HepG2 (cell line): Measurements from ENCODE around the gene LIN7A.

Experiments used
- GATAD2A ChIP-seq: IDR thresholded peaks from 2 replicates; pipeline ENCODE4 v1.6.1; 2016
- HCFC1 ChIP-seq: fragments of 150-350 bp; IDR thresholded peaks from 2 replicates; pipeline ENCODE4 v1.6.1; 2014; ENCODE audit warnings: low read depth, low read length

DNA sequence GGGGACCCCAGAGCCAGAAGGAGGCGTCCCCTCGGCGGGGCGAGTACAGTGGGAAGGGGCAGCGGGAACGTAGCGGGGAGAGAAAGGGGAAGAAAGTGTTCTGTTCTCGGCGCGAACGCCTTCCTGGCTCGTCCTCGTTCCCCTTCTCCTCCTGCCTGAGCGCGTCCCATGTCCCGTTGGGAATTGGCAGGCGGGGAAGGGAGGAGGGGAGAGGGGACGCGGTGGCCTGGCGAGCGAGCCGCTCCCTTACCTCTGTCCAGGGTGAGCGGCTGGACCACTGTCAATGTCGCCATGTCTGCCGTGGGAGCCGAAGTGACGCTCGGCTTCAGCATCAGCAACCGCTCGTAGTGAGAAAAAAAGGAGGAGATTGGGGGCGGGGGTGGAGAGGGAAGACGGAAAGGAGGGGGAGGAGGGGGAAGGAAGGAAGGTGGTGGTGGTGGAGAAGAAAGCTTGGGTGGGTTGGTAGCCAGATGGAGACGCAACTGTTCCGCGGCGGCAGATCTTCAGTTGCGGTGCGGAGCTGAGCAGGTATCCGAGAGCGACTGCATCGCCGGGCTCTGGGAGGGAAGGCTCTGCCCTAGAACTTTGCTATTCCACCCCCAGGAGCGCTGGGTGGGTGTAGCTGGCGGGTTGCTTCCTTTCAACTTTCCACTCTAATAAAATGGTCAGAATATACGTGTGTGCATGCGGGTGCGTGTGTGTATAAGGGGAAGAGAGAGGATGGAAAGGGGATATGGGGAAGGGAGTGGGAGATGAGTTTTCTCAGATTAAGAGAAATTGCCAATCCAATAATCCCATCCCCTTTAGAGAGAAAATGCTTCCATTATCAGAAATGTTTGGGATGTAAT, at the start of gene LIN7A:
- TF ChIP-seq GATAD2A (CRISPR knock-in tag) (no peak), HCFC1 (no peak)
